Measurements from ENCODE around the gene RTN4. TPM values are rescaled to one million over a fixed set of nuclear protein-coding genes. Genes with fewer than 3 reads are reported as not detected.

The RTN4 gene
- polyA plus RNA-seq, 3 donors, result 111 to 163 (median 158) TPM

GRCh38 chr2:54955358-54956110 is 94.7 kb downstream of the RTN4 start:
- no peaks in the 10 kb centered on the region for H4K20me1 ChIP-seq (ENCODE audit: insufficient read depth, low read length)
- H3K4me3 ChIP-seq (replicated peaks in 1 of 3; ENCODE audit: low read depth in 2 of 3, low read length in 3 of 3), result no peak overlapping the region
- no peak for DNase-seq
- H3K36me3 ChIP-seq (replicated peaks in 1 of 2; ENCODE audit: control insufficient read depth in 1 of 2, insufficient read depth in 2 of 2, low read length in 2 of 2), result no peaks in the 10 kb centered on the region
- no peak overlapping the region for H3K27ac ChIP-seq (ENCODE audit: low read depth in 1 of 2, low read length in 2 of 2)
- H3K4me3 Mint-ChIP-seq, result no peak overlapping the region
- no peaks in the 10 kb centered on the region for H3K36me3 Mint-ChIP-seq
- H3K27ac Mint-ChIP-seq, result peak overlapping the region in 1 of 7 donors; percentile 26
- intact Hi-C loops (cut with micrococcal nuclease), result no loop called here
- H3K4me2 ChIP-seq (replicated peaks; ENCODE audit: extremely low read depth, low read length, poor library complexity, severe bottlenecking), result no peak overlapping the region
- H3K9me3 ChIP-seq (replicated peaks in 1 of 2; ENCODE audit: control insufficient read depth in 1 of 2, insufficient read depth in 1 of 2, low read length in 2 of 2), result no peaks in the 10 kb centered on the region
- H3K27me3 ChIP-seq (ENCODE audit: control insufficient read depth in 2 of 2, insufficient read depth in 2 of 2, low read length in 2 of 2), result no peaks in the 10 kb centered on the region
- peaks cover 7 to 12% of the 10 kb centered on the region in 2 donors for H3K4me1 ChIP-seq (ENCODE audit: control insufficient read depth in 1 of 2, insufficient read depth in 2 of 2, low read length in 2 of 2)
- H2AFZ ChIP-seq (ENCODE audit: insufficient read depth, low read depth, low read length, poor library complexity, severe bottlenecking), result peak overlapping the region; percentile 33
- WGBS (ENCODE audit: insufficient coverage), result no CpG with 5 or more reads among the region's 9 CpGs
- H3K9me3 Mint-ChIP-seq, result peaks cover 0 to 2% (median 0%) of the 10 kb centered on the region in 7 donors
- H3K27me3 Mint-ChIP-seq (ENCODE audit: low read depth in 3 of 3), result peaks cover 0 to 2% (median 1%) of the 10 kb centered on the region in 3 donors
- no peaks in the 10 kb centered on the region for H3K79me2 ChIP-seq (ENCODE audit: insufficient read depth, low read length)
- no peak overlapping the region for H3K9ac ChIP-seq (ENCODE audit: insufficient read depth, low read length, poor library complexity, severe bottlenecking)
- no peak for TF ChIP-seq CTCF (IDR thresholded peaks at IDR 0.05)
- H3K4me1 Mint-ChIP-seq, result peaks cover 20% of the 10 kb centered on the region

DNA sequence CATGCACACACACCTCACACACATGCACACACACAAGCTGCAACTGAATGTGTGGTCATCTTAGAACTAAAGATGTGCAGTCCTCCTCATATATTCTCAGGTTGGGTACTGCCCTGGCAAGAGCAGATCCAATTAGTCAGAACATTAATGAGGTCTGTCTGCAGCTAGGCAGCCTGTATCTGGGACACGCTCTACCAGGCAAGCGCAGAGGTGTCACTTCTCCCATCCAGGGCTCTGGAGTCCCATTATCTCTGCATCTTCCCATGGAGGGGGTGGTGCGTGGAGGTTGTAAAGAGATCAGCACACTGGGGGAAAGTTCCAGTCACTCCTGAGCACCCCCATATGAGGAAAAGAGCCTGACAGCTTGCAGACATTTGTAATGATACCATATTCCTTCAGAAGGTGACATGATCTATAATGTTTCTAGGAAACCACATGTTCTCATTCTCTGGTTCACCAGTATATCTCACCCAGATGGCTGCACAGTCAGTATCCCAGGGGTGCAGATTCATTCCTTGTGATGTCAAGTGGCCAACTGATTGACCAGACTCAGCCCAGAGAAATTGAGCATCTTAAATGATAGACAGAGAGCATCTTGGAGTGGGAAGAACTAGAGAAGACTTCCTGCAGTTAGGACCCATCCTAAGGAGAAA is 95.4 kb downstream of the RTN4 start:
- no peaks in the 10 kb centered on the region for H3K36me3 ChIP-seq (replicated peaks in 1 of 2; ENCODE audit: control insufficient read depth in 1 of 2, insufficient read depth in 2 of 2, low read length in 2 of 2)
- H3K4me2 ChIP-seq (replicated peaks; ENCODE audit: extremely low read depth, low read length, poor library complexity, severe bottlenecking), result no peak overlapping the region
- H3K36me3 Mint-ChIP-seq, result no peaks in the 10 kb centered on the region
- intact Hi-C loops (cut with micrococcal nuclease), result no loop called here
- no peaks in the 10 kb centered on the region for H3K9me3 Mint-ChIP-seq
- H3K4me3 Mint-ChIP-seq, result no peak overlapping the region
- no peak overlapping the region for H3K27ac ChIP-seq (ENCODE audit: low read depth in 1 of 2, low read length in 2 of 2)
- no peak overlapping the region for H3K9ac ChIP-seq (ENCODE audit: insufficient read depth, low read length, poor library complexity, severe bottlenecking)
- no peak overlapping the region for H3K4me3 ChIP-seq (replicated peaks in 1 of 3; ENCODE audit: low read depth in 2 of 3, low read length in 3 of 3)
- H3K27me3 Mint-ChIP-seq (ENCODE audit: low read depth in 3 of 3), result peaks cover 0 to 2% (median 1%) of the 10 kb centered on the region in 3 donors
- no peaks in the 10 kb centered on the region for H4K20me1 ChIP-seq (ENCODE audit: insufficient read depth, low read length)
- TF ChIP-seq CTCF (IDR thresholded peaks at IDR 0.05), result no peak
- no peaks in the 10 kb centered on the region for H3K79me2 ChIP-seq (ENCODE audit: insufficient read depth, low read length)
- no peak for DNase-seq
- H3K9me3 ChIP-seq (replicated peaks in 1 of 2; ENCODE audit: control insufficient read depth in 1 of 2, insufficient read depth in 1 of 2, low read length in 2 of 2), result no peaks in the 10 kb centered on the region
- H3K4me1 Mint-ChIP-seq, result peaks cover 20% of the 10 kb centered on the region
- WGBS (ENCODE audit: insufficient coverage), result no CpG with 5 or more reads among the region's 3 CpGs
- peak overlapping the region; percentile 33 for H2AFZ ChIP-seq (ENCODE audit: insufficient read depth, low read depth, low read length, poor library complexity, severe bottlenecking)
- no peaks in the 10 kb centered on the region for H3K27me3 ChIP-seq (ENCODE audit: control insufficient read depth in 2 of 2, insufficient read depth in 2 of 2, low read length in 2 of 2)
- peaks cover 7 to 12% of the 10 kb centered on the region in 2 donors for H3K4me1 ChIP-seq (ENCODE audit: control insufficient read depth in 1 of 2, insufficient read depth in 2 of 2, low read length in 2 of 2)
- no peak overlapping the region for H3K27ac Mint-ChIP-seq
